SK-N-MC (cell line): Measurements from ENCODE around the gene PPM1L.

Experiments
- DNase-seq: peaks from one replicate; pipeline ENCODE4 v3.0.0-alpha.2; 2011; ENCODE audit warnings: low read depth, low spot score
- H3K27ac ChIP-seq: fragments of 200-600 bp; sonication (generic); 2 replicates; pipeline ENCODE4 v1.5.1; 2016; ENCODE audit warnings: mixed run types
- H3K36me3 ChIP-seq: fragments of 200-600 bp; sonication (generic); 2 replicates; pipeline ENCODE4 v1.6.1; 2017; ENCODE audit warnings: antibody characterized with exemption, low read length, mixed read lengths; ENCODE audit not compliant: insufficient read depth
- H3K4me3 ChIP-seq: fragments of 200-600 bp; sonication (generic); 2 replicates; pipeline ENCODE4 v1.5.1; 2016
- H3K9ac ChIP-seq: fragments of 200-600 bp; sonication (generic); 2 replicates; pipeline ENCODE4 v1.8.0; 2017; ENCODE audit warnings: mixed run types, mixed read lengths; ENCODE audit not compliant: insufficient read length
- H3K9me3 ChIP-seq: fragments of 200-600 bp; sonication (generic); 2 replicates; pipeline ENCODE4 v1.6.1; 2017; ENCODE audit warnings: low read depth, mild to moderate bottlenecking, antibody characterized with exemption, low read length, moderate library complexity, mixed read lengths
- EZH2 ChIP-seq: fragments of 200-600 bp; sonication (generic); IDR thresholded peaks from one replicate; pipeline ENCODE4 v1.6.1; 2017; ENCODE audit warnings: antibody characterized with exemption
- FOXP2 ChIP-seq: optimal IDR thresholded peaks from 2 replicates; pipeline ENCODE3; 2011; ENCODE audit warnings: mild to moderate bottlenecking, moderate library complexity; ENCODE audit not compliant: insufficient read depth; ENCODE audit errors: extremely low read length, control extremely low read depth
- POLR2AphosphoS5 ChIP-seq: IDR thresholded peaks from 2 replicates; pipeline ENCODE4 v1.6.1; 2012; ENCODE audit warnings: mild to moderate bottlenecking, low read depth, low read length, borderline replicate concordance

Gene PPM1L

GRCh38 chr3:160771811-160772459 lies 15.9 kb downstream of the PPM1L start:
- H3K9ac ChIP-seq = no peak overlapping the region
- TF ChIP-seq POLR2AphosphoS5 = no peak
- no peak for TF ChIP-seq FOXP2
- no peak for TF ChIP-seq EZH2

GRCh38 chr3:160773722-160774121 lies 17.7 kb downstream of the PPM1L start:
- TF ChIP-seq POLR2AphosphoS5 (no peak), EZH2 (no peak)

More at GRCh38 chr3:160771811-160772459, 15.9 kb downstream of the PPM1L start:
- Histone ChIP-seq H3K27ac (no peak overlapping the region), H3K4me3 (no peak overlapping the region), H3K36me3 (no peaks in the 10 kb centered on the region), H3K9me3 (no peaks in the 10 kb centered on the region)
- DNase-seq = no peak

GRCh38 chr3:160774172-160774571 lies 18.1 kb downstream of the PPM1L start:
- no peaks in the 10 kb centered on the region for H3K9me3 ChIP-seq
- TF ChIP-seq POLR2AphosphoS5 (no peak), FOXP2 (no peak), EZH2 (no peak)
- H3K27ac ChIP-seq = no peak overlapping the region
- H3K9ac ChIP-seq = no peak overlapping the region
- no peak overlapping the region for H3K4me3 ChIP-seq
- no peaks in the 10 kb centered on the region for H3K36me3 ChIP-seq
- DNase-seq = no peak

More at GRCh38 chr3:160773722-160774121, 17.7 kb downstream of the PPM1L start:
- Histone ChIP-seq H3K27ac (no peak overlapping the region), H3K36me3 (no peaks in the 10 kb centered on the region), H3K4me3 (no peak overlapping the region), H3K9ac (no peak overlapping the region), H3K9me3 (no peaks in the 10 kb centered on the region)
- DNase-seq = no peak

DNA sequence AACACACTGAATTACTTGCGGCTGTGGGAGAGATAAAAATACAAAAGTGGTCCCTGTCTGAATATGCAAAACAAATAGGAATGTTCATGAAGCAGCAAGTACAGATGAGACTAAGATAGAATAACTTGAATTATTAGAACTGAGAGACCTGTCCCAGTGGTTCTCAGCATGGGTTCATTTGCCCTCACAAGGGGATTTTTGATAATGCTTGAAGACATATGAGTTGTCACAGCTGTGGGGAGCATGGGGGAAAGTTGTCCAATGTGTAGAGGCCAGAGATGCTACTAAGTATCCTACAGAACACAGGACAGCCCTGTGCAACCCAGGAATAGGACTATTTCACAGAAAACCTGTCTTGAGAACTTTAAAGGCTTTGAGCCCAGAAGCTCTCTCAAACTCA lies 22.4 kb downstream of the PPM1L start:
- no peaks in the 10 kb centered on the region for H3K36me3 ChIP-seq
- H3K9ac ChIP-seq = no peak overlapping the region
- H3K27ac ChIP-seq = no peak overlapping the region
- TF ChIP-seq FOXP2 = no peak
- TF ChIP-seq POLR2AphosphoS5 = no peak
- TF ChIP-seq EZH2 = no peak
- DNase-seq = no peak
- no peaks in the 10 kb centered on the region for H3K9me3 ChIP-seq
- no peak overlapping the region for H3K4me3 ChIP-seq

DNA sequence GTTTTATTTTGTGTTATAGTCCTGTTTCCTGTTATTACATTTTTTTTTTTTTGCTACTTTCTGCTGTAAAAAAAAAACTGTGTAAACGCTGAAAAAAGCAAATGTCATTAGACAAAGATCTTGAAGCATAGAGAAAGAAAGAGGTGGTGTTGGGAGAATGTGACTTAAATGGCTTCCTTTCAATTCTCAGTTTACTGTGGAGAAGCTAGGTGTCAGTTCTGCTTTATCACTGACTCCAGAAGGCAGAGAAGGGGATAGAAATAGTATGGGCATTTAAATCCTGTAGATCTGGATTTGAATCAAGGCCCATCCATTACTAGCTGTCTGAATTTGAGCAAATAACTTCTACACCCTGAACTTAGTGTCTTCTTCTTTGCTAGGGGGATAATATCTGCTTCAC lies 23.0 kb downstream of the PPM1L start:
- no peak for DNase-seq
- Histone ChIP-seq H3K4me3 (no peak overlapping the region), H3K9me3 (no peaks in the 10 kb centered on the region), H3K27ac (no peak overlapping the region), H3K36me3 (no peaks in the 10 kb centered on the region), H3K9ac (no peak overlapping the region)
- TF ChIP-seq EZH2 = no peak
- no peak for TF ChIP-seq FOXP2

GRCh38 chr3:160780245-160780644 lies 24.2 kb downstream of the PPM1L start:
- no peak for TF ChIP-seq FOXP2
- TF ChIP-seq POLR2AphosphoS5 = no peak
- no peak for TF ChIP-seq EZH2
- H3K36me3 ChIP-seq = no peaks in the 10 kb centered on the region
- H3K9me3 ChIP-seq = no peaks in the 10 kb centered on the region
- H3K9ac ChIP-seq = no peak overlapping the region
- no peak for DNase-seq
- no peak overlapping the region for H3K27ac ChIP-seq
- no peak overlapping the region for H3K4me3 ChIP-seq

DNA sequence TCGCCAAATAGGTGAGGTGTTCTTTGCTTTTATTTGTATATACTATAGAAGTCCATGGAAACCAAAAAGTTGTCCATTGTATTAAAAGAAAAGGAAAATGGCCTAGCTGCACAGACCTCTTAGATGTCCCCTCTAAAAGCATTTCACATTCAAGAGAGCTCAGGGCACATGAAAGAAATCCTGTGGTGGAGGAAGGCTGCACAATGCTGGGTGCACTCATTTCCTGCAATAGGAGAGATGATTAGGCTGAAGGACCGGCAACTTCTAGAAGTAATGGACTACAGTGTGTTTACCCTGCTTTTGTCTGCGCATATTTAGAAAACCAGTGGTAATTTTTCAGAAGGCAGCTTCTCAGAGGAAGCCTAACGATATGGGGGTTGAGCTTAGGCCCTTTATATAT lies 25.4 kb downstream of the PPM1L start:
- Histone ChIP-seq H3K9ac (no peak overlapping the region), H3K36me3 (no peaks in the 10 kb centered on the region), H3K4me3 (no peak overlapping the region), H3K27ac (no peak overlapping the region), H3K9me3 (no peaks in the 10 kb centered on the region)
- TF ChIP-seq EZH2 = no peak
- TF ChIP-seq FOXP2 = no peak
- no peak for TF ChIP-seq POLR2AphosphoS5
- DNase-seq = no peak

DNA sequence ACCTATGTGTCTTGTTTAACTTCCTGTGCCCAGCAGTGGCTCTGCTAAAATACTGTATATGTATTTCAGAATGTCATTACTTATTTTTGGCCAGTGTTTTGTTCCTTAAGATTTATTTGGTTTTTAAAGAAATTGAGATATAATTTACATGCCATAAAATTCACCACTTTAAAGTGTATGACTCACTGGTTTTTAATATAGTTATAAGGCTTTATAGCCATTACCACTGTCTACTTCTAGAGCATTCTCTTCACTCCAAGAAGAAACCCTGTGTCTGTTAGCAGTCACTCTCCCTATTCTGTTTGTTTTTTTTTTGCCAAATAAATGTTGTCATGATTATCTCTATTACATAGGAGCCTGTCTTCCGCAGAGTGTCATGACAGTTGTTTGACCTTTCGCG lies 25.8 kb downstream of the PPM1L start:
- Histone ChIP-seq H3K4me3 (no peak overlapping the region), H3K9me3 (no peaks in the 10 kb centered on the region), H3K27ac (no peak overlapping the region), H3K36me3 (no peaks in the 10 kb centered on the region), H3K9ac (no peak overlapping the region)
- no peak for DNase-seq
- TF ChIP-seq EZH2 (no peak), POLR2AphosphoS5 (no peak), FOXP2 (no peak)

DNA sequence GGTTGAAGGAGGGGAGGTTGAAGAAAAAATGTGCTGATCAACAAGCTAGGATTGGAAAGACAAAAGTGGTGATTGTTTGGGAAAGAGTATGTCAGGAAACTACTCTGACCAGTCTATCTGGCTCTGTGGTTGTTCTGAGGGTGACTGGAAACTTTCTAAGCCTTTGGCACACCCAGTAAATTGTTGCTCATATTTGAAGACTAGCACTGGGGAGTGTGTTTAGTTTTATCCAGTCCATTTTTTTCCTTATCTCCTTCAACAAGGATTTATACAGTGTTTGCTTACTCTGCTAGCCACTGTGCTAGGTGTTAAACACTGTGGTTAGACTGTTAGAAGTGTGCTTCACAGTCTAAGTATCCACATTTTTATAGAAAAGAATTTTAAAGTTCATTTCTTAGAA lies 28.8 kb downstream of the PPM1L start:
- DNase-seq = no peak
- no peaks in the 10 kb centered on the region for H3K36me3 ChIP-seq
- no peak overlapping the region for H3K4me3 ChIP-seq
- H3K9me3 ChIP-seq = no peaks in the 10 kb centered on the region; the same call in 1 of the 2 replicates
- no peak overlapping the region for H3K27ac ChIP-seq
- TF ChIP-seq POLR2AphosphoS5 (no peak), EZH2 (no peak), FOXP2 (no peak)
- no peak overlapping the region for H3K9ac ChIP-seq
